HepG2 (cell line): ENCODE data around the gene ABHD17A. TPM values are rescaled to one million over a fixed set of nuclear protein-coding genes. Genes with fewer than 3 reads are reported as not detected.

ENCODE experiments used
- ADNP ChIP-seq: sonication (generic); formaldehyde crosslinking; IDR thresholded peaks from 2 replicates; pipeline ENCODE4 v1.4.0; 2020; ENCODE audit warnings: missing genetic modification reagents
- ATF1 ChIP-seq: IDR thresholded peaks from 2 replicates; pipeline ENCODE4 v1.6.1; 2016; ENCODE audit warnings: mild to moderate bottlenecking, control low read depth
- DNMT3B ChIP-seq: conservative IDR thresholded peaks from 2 replicates; pipeline ENCODE4 v1.6.1; 2016; ENCODE audit warnings: missing biosample characterization, control low read depth
- FLYWCH1 ChIP-seq: sonication (generic); formaldehyde crosslinking; IDR thresholded peaks from 2 replicates; pipeline ENCODE4 v1.8.1; 2023; ENCODE audit warnings: mild to moderate bottlenecking, missing genetic modification reagents
- GABPA ChIP-seq, 2 experiments: IDR thresholded peaks; 2 replicates each; pipeline ENCODE4 v1.6.1; 2011 to 2016; ENCODE audit warnings: low read depth in 2 of 2, low read length in 1 of 2, missing biosample characterization in 1 of 2, missing genetic modification characterization in 1 of 2
- HHEX ChIP-seq: IDR thresholded peaks from 2 replicates; pipeline ENCODE4 v1.6.1; 2016; ENCODE audit warnings: control low read depth
- HMGA1 ChIP-seq: sonication (generic); formaldehyde crosslinking; conservative IDR thresholded peaks from 2 replicates; pipeline ENCODE4 v1.4.0; 2020; ENCODE audit warnings: missing genetic modification reagents
- JUND ChIP-seq: sonication (generic); formaldehyde crosslinking; IDR thresholded peaks from 2 replicates; pipeline ENCODE4 v1.8.0; 2022; ENCODE audit warnings: mild to moderate bottlenecking, missing genetic modification reagents
- MEIS1 ChIP-seq: sonication (generic); formaldehyde crosslinking; IDR thresholded peaks from 2 replicates; pipeline ENCODE4 v1.9.0; 2021; ENCODE audit warnings: mild to moderate bottlenecking, missing genetic modification reagents, moderate library complexity, borderline replicate concordance
- NFATC3 ChIP-seq: sonication (generic); formaldehyde crosslinking; IDR thresholded peaks from 2 replicates; pipeline ENCODE4 v1.5.1; 2020; ENCODE audit warnings: mild to moderate bottlenecking, missing genetic modification reagents
- PAX8 ChIP-seq: sonication (generic); formaldehyde crosslinking; IDR thresholded peaks from 2 replicates; pipeline ENCODE4 v1.8.0; 2022; ENCODE audit warnings: mild to moderate bottlenecking, missing genetic modification reagents, borderline replicate concordance
- RAD21 ChIP-seq: fragments of 450-650 bp; formaldehyde crosslinking; IDR thresholded peaks from 2 replicates; pipeline ENCODE4 v1.5.0; 2020; ENCODE audit warnings: mild to moderate bottlenecking
- RBAK ChIP-seq: sonication (generic); formaldehyde crosslinking; IDR thresholded peaks from 2 replicates; pipeline ENCODE4 v1.5.1; 2020; ENCODE audit warnings: mild to moderate bottlenecking, missing genetic modification reagents
- SRF ChIP-seq: IDR thresholded peaks from 2 replicates; pipeline ENCODE4 v1.6.1; 2011; ENCODE audit warnings: mild to moderate bottlenecking, low read depth, low read length, moderate library complexity
- TCF12 ChIP-seq, 2 experiments: fragments of 450-650 bp in 1 of 2; sonication (generic) in 1 of 2; formaldehyde crosslinking in 1 of 2; IDR thresholded peaks; 2 replicates each; pipeline versions ENCODE4 v1.6.1 to v1.8.0; 2017 to 2022; ENCODE audit warnings: antibody characterized with exemption in 1 of 2, mild to moderate bottlenecking in 1 of 2, missing genetic modification reagents in 1 of 2, moderate library complexity in 1 of 2
- TOE1 ChIP-seq: sonication (generic); formaldehyde crosslinking; IDR thresholded peaks from 2 replicates; pipeline ENCODE4 v1.4.0; 2020; ENCODE audit warnings: mild to moderate bottlenecking, missing genetic modification reagents
- ZFX ChIP-seq: sonication (generic); formaldehyde crosslinking; IDR thresholded peaks from 2 replicates; pipeline ENCODE4 v1.4.0; 2020; ENCODE audit warnings: mild to moderate bottlenecking, low read depth, missing genetic modification reagents, moderate library complexity
- ZNF430 ChIP-seq: sonication (generic); formaldehyde crosslinking; IDR thresholded peaks from 2 replicates; pipeline ENCODE4 v1.9.0; 2021; ENCODE audit warnings: mild to moderate bottlenecking, missing genetic modification reagents
- ZNF431 ChIP-seq: sonication (generic); formaldehyde crosslinking; IDR thresholded peaks from 2 replicates; pipeline ENCODE4 v1.9.0; 2022; ENCODE audit warnings: missing genetic modification reagents, low read depth, mild to moderate bottlenecking, borderline replicate concordance
- ZNF530 ChIP-seq: sonication (generic); formaldehyde crosslinking; IDR thresholded peaks from 2 replicates; pipeline ENCODE4 v1.5.0; 2020; ENCODE audit warnings: low read depth, mild to moderate bottlenecking, missing genetic modification reagents
- ZNF589 ChIP-seq: sonication (generic); formaldehyde crosslinking; conservative IDR thresholded peaks from 2 replicates; pipeline ENCODE4 v1.8.0; 2022; ENCODE audit warnings: mild to moderate bottlenecking, moderate library complexity, missing genetic modification reagents
- polyA plus RNA-seq, 8 experiments: library from polyadenylated mRNA; depleted of rRNA in 3 of 8; stranded (reverse) in 7 of 8; unstranded in 1 of 8; fragments of >200 nt; fragmentation: Illumina TruSeq in 4 of 8; extraction: Trizol in 4 of 8; gene quantifications; 2 replicates each; pipeline versions ENCODE4 v1.2.1 to v1.2.3, GENCODE V29; 2011 to 2016; ENCODE audit warnings: low read depth in 4 of 8, missing spikeins in 1 of 8, mixed read lengths in 1 of 8; ENCODE audit not compliant: insufficient read depth in 1 of 8
- total RNA-seq, 5 experiments: library from RNA; depleted of rRNA; stranded (reverse); fragments of >200 nt; fragmentation: Illumina TruSeq; extraction: Trizol; gene quantifications; 2 replicates each; pipeline ENCODE4 v1.2.3, GENCODE V29; 2016; ENCODE audit warnings: low read depth in 1 of 5
- TF ChIP-seq, protein P1 (sequence below): sonication (generic); formaldehyde crosslinking; IDR thresholded peaks from 2 replicates; pipeline ENCODE4 v1.5.1; 2020; ENCODE audit warnings: mild to moderate bottlenecking, missing genetic modification reagents, moderate library complexity
- TF ChIP-seq, protein P2 (sequence below): sonication (generic); formaldehyde crosslinking; IDR thresholded peaks from 2 replicates; pipeline ENCODE4 v1.4.0; 2020; ENCODE audit warnings: missing genetic modification reagents
- TF ChIP-seq, protein P3 (sequence below): sonication (generic); formaldehyde crosslinking; IDR thresholded peaks from 2 replicates; pipeline ENCODE4 v1.4.0; 2020; ENCODE audit warnings: missing genetic modification reagents

The ABHD17A gene
- total and polyA plus RNA-seq, 2 of the 13 experiments (the other 11 are each of a cell fraction or from before 2014, with no cell fraction given): 27.7 to 40.8 TPM

DNA sequence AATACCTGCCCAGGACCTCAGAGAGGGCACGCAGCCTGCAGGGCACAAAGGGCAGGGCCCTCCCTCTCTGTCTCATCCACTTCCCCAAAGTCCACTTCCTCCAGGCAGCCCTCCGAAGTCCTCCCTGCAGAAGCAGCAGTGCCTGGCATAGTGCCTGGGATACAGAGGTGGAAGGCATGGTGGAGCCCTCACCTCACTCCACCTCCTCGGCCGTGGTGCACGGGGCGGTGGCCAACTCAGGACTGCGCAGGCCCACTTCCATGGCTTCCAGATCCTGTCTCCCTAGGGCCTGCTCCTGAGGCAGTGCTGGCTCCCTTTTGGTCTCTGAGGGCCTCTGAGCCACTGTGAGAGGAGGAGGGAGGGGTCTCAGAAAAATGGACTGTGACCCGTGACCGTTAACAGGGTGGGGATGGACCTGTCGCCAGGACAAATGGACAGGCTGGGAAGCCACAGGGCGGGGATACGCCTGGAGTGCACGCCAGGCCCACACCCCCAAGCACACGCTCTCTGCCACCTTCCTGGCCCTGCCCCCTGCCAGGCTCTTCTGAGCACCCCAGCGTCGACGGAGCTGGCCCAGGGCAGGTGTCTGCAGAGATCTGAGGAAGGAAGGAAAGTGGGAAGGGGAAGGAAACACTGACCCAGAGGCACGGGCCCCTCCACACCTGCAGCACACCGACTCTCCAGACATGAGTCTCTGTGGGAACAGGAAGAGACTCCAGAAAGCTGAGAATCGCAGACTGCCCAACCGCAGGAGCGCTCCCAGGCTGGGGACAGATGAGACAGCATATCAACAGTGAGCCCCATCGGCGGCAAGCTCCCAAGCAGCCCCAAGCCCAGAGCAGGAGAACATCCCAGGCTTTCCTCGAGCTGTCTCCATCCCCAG, 45.4 kb downstream of the ABHD17A start (continued):
- TF ChIP-seq, protein P1, sequence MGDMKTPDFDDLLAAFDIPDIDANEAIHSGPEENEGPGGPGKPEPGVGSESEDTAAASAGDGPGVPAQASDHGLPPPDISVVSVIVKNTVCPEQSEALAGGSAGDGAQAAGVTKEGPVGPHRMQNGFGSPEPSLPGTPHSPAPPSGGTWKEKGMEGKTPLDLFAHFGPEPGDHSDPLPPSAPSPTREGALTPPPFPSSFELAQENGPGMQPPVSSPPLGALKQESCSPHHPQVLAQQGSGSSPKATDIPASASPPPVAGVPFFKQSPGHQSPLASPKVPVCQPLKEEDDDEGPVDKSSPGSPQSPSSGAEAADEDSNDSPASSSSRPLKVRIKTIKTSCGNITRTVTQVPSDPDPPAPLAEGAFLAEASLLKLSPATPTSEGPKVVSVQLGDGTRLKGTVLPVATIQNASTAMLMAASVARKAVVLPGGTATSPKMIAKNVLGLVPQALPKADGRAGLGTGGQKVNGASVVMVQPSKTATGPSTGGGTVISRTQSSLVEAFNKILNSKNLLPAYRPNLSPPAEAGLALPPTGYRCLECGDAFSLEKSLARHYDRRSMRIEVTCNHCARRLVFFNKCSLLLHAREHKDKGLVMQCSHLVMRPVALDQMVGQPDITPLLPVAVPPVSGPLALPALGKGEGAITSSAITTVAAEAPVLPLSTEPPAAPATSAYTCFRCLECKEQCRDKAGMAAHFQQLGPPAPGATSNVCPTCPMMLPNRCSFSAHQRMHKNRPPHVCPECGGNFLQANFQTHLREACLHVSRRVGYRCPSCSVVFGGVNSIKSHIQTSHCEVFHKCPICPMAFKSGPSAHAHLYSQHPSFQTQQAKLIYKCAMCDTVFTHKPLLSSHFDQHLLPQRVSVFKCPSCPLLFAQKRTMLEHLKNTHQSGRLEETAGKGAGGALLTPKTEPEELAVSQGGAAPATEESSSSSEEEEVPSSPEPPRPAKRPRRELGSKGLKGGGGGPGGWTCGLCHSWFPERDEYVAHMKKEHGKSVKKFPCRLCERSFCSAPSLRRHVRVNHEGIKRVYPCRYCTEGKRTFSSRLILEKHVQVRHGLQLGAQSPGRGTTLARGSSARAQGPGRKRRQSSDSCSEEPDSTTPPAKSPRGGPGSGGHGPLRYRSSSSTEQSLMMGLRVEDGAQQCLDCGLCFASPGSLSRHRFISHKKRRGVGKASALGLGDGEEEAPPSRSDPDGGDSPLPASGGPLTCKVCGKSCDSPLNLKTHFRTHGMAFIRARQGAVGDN (CRISPR knock-in tag): peak; percentile 87
- TF ChIP-seq ZNF430 (CRISPR knock-in tag) (no peak), PAX8 (CRISPR knock-in tag) (no peak), ADNP (CRISPR knock-in tag) (no peak), JUND (CRISPR knock-in tag) (no peak), ATF1 (CRISPR knock-in tag) (no peak), ZFX (peak; percentile 55), ZNF530 (CRISPR knock-in tag) (no peak), GABPA (IDR thresholded peaks at IDR 0.05; ENCODE audit: low read depth, low read length) (no peak), GABPA (CRISPR knock-in tag; IDR thresholded peaks at IDR 0.05; ENCODE audit: low read depth) (no peak), FLYWCH1 (CRISPR knock-in tag) (no peak), HMGA1 (CRISPR knock-in tag) (no peak), DNMT3B (CRISPR knock-in tag) (no peak), SRF (no peak), MEIS1 (CRISPR knock-in tag) (no peak), NFATC3 (CRISPR knock-in tag) (no peak), RAD21 (no peak), TCF12 (IDR thresholded peaks at IDR 0.05) (no peak), TCF12 (CRISPR knock-in tag; IDR thresholded peaks at IDR 0.05) (no peak), HHEX (CRISPR knock-in tag) (no peak), ZNF589 (CRISPR knock-in tag) (no peak), TOE1 (CRISPR knock-in tag) (no peak), ZNF431 (CRISPR knock-in tag) (0 out of 2 replicates have a peak, but pooled peaks have one; percentile 42), RBAK (CRISPR knock-in tag) (no peak)
- TF ChIP-seq, protein P2, sequence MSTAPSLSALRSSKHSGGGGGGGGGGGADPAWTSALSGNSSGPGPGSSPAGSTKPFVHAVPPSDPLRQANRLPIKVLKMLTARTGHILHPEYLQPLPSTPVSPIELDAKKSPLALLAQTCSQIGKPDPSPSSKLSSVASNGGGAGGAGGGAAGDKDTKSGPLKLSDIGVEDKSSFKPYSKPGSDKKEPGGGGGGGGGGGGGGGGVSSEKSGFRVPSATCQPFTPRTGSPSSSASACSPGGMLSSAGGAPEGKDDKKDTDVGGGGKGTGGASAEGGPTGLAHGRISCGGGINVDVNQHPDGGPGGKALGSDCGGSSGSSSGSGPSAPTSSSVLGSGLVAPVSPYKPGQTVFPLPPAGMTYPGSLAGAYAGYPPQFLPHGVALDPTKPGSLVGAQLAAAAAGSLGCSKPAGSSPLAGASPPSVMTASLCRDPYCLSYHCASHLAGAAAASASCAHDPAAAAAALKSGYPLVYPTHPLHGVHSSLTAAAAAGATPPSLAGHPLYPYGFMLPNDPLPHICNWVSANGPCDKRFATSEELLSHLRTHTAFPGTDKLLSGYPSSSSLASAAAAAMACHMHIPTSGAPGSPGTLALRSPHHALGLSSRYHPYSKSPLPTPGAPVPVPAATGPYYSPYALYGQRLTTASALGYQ: no peak
- TF ChIP-seq, protein P3, sequence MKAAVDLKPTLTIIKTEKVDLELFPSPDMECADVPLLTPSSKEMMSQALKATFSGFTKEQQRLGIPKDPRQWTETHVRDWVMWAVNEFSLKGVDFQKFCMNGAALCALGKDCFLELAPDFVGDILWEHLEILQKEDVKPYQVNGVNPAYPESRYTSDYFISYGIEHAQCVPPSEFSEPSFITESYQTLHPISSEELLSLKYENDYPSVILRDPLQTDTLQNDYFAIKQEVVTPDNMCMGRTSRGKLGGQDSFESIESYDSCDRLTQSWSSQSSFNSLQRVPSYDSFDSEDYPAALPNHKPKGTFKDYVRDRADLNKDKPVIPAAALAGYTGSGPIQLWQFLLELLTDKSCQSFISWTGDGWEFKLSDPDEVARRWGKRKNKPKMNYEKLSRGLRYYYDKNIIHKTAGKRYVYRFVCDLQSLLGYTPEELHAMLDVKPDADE (CRISPR knock-in tag): no peak
